Type B pancreatic cell (in vitro differentiated cells): ENCODE results near the gene WNT9B. TPM values are rescaled to one million over a fixed set of nuclear protein-coding genes. Genes with fewer than 3 reads are reported as not detected.
A peak's percentile ranks its signal among the peaks of the same experiment; 100 is the strongest.

Experiments used
- DNase-seq: peaks from one replicate; pipeline ENCODE4 v3.0.0; 2021; ENCODE audit warnings: mixed read lengths; ENCODE audit not compliant: unreplicated experiment; ENCODE audit errors: extremely low spot score
- H3K27ac Mint-ChIP-seq: 2 replicates; pipeline ENCODE4 v1.8.0; 2021; ENCODE audit warnings: mild to moderate bottlenecking, mixed read lengths
- H3K27me3 Mint-ChIP-seq: 2 replicates; pipeline ENCODE4 v1.8.0; 2021; ENCODE audit warnings: mixed read lengths
- H3K36me3 Mint-ChIP-seq: 2 replicates; pipeline ENCODE4 v1.8.0; 2021; ENCODE audit warnings: mixed read lengths
- H3K4me1 Mint-ChIP-seq: one replicate; pipeline ENCODE4 v1.8.0; 2021; ENCODE audit warnings: mixed read lengths; ENCODE audit not compliant: unreplicated experiment
- H3K4me3 Mint-ChIP-seq: 2 replicates; pipeline ENCODE4 v1.8.0; 2021; ENCODE audit warnings: mild to moderate bottlenecking, mixed read lengths
- H3K9me3 Mint-ChIP-seq: 2 replicates; pipeline ENCODE4 v1.8.0; 2021; ENCODE audit warnings: mixed read lengths
- total RNA-seq: library from RNA; stranded (reverse); gene quantifications from 2 replicates; pipeline ENCODE4 v1.2.1, GENCODE V29; 2021; ENCODE audit warnings: low replicate concordance
- TF ChIP-seq, protein P1 (sequence below): fragments of 200-600 bp; sonication (generic); conservative IDR thresholded peaks from 2 replicates; pipeline ENCODE4 v1.5.0; 2021; ENCODE audit warnings: antibody characterized with exemption, mild to moderate bottlenecking

WNT9B gene
- total RNA-seq, 1 donor from 2014 or later, result 0.89 TPM

DNA sequence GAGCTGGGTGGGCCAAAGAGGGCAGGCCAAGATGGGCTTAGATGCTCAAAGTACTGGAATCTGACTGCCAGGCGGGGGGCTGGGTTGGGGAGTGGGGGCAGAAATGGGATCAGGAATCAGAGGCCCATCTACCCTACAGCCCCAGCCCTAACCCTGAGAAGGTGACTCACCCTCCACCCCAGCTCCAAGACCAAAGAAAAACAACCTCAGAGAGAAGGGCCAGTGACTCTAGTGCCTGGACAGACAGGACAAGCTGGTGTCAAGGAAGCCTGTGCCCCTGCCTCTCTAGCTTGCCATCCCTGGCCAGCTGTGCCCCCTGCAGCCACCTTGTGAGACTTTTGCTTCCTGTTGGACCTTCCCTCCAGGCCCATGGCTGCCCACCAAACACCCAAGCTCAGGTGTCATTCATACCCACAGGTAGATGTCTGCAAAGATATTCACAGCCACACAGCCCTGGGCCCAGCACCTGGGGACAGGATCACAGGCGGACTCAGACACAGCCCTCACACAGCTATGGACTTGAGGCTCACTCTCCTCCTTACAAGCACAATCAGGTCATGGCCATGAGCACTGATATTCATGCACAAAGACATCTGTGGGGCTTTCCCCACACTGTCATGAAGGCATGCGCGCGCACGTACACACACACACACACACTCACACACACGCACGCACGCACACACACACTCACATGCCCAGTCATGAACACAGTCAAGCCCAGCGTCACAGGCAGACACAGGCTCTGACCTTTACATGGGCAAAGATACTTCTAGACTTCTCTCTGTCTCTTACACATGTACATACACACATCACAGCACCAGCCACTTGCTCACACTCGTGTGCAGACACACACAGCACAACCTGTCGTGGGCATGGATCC lies 35.7 kb upstream of the WNT9B start:
- Mint-ChIP-seq H3K4me1 (peaks cover 52% of the 10 kb centered on the region), H3K36me3 (peaks cover 4% of the 10 kb centered on the region), H3K9me3 (no peaks in the 10 kb centered on the region), H3K27me3 (peaks cover 49% of the 10 kb centered on the region), H3K4me3 (peak overlapping the region; percentile 93), H3K27ac (peak overlapping the region; percentile 65)
- TF ChIP-seq, protein P1, sequence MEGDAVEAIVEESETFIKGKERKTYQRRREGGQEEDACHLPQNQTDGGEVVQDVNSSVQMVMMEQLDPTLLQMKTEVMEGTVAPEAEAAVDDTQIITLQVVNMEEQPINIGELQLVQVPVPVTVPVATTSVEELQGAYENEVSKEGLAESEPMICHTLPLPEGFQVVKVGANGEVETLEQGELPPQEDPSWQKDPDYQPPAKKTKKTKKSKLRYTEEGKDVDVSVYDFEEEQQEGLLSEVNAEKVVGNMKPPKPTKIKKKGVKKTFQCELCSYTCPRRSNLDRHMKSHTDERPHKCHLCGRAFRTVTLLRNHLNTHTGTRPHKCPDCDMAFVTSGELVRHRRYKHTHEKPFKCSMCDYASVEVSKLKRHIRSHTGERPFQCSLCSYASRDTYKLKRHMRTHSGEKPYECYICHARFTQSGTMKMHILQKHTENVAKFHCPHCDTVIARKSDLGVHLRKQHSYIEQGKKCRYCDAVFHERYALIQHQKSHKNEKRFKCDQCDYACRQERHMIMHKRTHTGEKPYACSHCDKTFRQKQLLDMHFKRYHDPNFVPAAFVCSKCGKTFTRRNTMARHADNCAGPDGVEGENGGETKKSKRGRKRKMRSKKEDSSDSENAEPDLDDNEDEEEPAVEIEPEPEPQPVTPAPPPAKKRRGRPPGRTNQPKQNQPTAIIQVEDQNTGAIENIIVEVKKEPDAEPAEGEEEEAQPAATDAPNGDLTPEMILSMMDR, result no peak
- no peak for DNase-seq

DNA sequence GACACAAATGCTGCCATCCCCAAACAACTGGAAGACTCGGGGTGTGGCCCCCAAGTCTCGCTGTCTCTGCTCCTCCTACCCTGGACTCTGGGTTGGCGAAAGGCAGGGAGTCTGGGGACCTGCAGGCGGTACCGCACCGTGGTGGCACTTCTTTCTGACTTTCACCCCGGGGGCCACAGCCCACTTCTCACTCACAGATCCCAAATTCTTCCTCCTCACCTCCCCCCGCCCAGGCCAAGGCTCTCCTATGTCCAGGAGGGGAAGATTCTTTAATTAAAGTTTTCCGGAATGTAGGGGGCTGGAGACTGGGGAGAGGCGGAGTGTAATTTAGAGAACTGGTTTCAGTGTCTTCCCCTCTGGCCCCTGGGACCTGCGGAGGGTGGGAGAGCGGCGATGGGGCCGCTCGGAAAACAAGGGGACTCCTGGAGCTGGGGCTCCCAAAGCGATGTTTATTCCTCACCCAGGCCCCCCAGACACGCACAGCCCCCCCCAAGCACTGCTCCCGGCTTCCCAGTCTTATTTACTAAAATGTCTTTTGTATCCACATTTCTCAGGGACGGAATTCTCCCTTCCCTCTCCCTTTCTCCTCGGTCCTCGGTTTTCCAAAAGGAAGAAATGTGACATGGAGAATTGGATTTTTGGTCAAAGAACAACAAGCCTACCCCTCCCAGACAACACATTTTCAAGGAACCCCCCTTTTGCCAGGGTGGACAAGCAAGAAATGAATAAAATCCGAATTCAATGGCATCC lies 34.1 kb upstream of the WNT9B start:
- DNase-seq, result no peak
- Mint-ChIP-seq H3K27ac (peak overlapping the region; percentile 87), H3K9me3 (no peaks in the 10 kb centered on the region), H3K27me3 (peaks cover 65% of the 10 kb centered on the region), H3K4me3 (peak overlapping the region; percentile 93), H3K36me3 (no peaks in the 10 kb centered on the region), H3K4me1 (peaks cover 39% of the 10 kb centered on the region)
- TF ChIP-seq, protein P1, result no peak

DNA sequence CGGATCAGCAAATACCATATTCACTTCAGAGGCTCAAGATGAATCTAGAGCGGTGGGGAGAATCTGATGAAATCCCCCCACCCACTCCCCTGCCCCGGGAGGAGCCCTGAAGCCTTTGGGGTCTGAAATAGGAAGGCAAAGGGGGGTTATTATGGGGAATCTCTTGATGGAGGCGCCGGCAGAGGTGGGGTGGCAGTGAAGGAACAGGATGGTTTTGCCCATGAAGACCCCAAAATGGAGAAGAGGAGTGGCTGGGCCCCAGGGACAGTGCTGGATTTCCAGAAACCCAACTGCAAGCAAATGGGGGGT lies 33.5 kb upstream of the WNT9B start:
- TF ChIP-seq, protein P1, result no peak
- Mint-ChIP-seq H3K9me3 (no peaks in the 10 kb centered on the region), H3K4me3 (peak overlapping the region; percentile 93), H3K27ac (peak overlapping the region; percentile 87), H3K36me3 (no peaks in the 10 kb centered on the region), H3K4me1 (peaks cover 34% of the 10 kb centered on the region), H3K27me3 (peaks cover 60% of the 10 kb centered on the region)
- no peak for DNase-seq

DNA sequence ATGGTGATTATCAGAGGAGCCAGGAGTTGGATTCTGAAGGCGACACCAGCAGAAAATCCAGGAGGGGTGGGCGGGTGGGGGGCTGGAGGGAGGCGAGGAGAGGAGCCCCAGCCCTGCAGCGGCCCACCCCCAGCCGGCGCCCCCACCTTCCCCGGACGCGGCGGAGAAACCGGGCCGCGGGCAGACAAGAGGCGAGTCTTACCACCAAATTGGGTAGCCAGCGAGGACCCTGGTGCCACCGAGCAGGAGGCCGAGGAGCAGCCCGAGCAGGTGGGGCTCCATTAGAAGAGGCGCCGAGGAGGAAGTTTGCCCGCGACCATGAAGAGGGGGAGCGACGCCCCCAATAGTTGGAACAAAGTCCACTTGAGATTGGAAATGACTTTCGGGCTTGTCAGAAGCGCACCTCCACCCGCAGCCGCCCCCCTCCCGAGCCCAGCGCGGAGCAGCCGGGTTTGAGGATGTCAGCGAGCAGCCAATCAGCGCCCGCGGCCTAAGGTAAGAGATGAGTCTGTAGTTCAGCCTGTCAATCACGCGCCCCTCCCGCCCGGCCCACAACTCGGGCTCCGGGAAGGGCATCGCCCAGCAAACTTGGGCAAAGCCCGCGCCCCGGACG lies 33.0 kb upstream of the WNT9B start, which contains the start of gene WNT3:
Gene WNT3, minus strand, starts transcription at position 377 of the 613 bp plus-strand sequence. Its CDS starts 95 bp downstream, at position 282.
- TF ChIP-seq, protein P1, result no peak
- no peak for DNase-seq
- H3K27me3 Mint-ChIP-seq, result peaks cover 59% of the 10 kb centered on the region
- no peaks in the 10 kb centered on the region for H3K9me3 Mint-ChIP-seq
- peaks cover 32% of the 10 kb centered on the region for H3K4me1 Mint-ChIP-seq
- H3K27ac Mint-ChIP-seq, result peak within 1 kb of the TSS; percentile 87
- H3K36me3 Mint-ChIP-seq, result no peaks in the 10 kb centered on the region
- H3K4me3 Mint-ChIP-seq, result peak within 1 kb of the TSS; percentile 93

DNA sequence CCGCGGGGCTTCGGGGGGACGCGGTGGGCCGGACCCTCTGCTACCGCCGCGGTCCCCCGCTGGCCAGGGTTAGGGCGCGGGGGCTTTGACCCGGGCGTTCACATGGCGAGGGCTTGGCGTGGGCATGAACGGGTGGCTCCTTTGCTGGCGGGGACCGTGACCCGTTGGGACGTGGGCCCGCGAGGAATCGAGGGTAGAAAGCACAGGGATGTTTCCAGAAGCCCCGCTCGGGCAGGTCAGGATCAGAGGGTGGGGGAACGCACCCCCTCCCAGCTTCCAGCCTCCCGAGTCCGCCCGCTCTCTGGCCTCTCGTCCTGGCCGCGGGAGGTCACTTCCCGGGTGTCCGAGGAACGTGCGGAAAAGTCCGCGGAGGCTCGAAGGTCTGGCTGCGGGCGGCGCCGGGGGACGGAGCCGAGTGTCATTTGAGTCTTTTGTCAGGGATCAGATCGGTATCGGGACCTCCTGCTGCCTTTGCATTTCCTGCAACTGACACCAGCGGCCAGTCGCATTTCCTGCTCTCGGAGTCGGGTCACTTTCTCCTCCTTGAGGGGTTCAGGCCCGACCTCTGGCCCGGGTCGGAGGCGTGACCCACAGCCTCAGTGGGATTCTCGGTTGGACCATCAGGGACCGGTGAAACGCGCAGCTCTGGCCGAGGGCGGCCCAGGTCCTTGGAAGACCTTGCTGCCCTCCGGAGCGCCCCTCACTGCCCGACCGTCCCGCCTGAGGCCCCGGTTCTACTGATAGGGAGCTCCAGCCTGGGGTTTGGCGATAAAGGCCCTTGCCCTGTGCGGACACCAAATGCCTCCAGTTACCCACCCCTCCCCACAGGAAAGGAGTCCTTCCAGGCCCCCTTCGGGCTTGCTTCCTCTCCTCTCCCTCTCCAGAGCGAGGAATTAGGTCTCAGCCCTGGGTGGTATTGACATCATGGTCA lies 32.2 kb upstream of the WNT9B start:
- Mint-ChIP-seq H3K4me1 (peaks cover 24% of the 10 kb centered on the region), H3K27me3 (peaks cover 59% of the 10 kb centered on the region), H3K9me3 (no peaks in the 10 kb centered on the region), H3K36me3 (no peaks in the 10 kb centered on the region), H3K27ac (no peak overlapping the region), H3K4me3 (peak overlapping the region; percentile 80)
- TF ChIP-seq, protein P1, result no peak
- DNase-seq, result no peak
